Embryonic facial prominence (tissue), 1 donor: ENCODE results near the gene PIP5KL1.

Experiments
- DNase-seq: peaks from one replicate; pipeline ENCODE4 v3.0.0-alpha.2; 2016; ENCODE audit errors: extremely low spot score

The PIP5KL1 gene

GRCh38 chr9:127913682-127914081, 16.9 kb downstream of the PIP5KL1 start:
- no peak for DNase-seq

GRCh38 chr9:127912882-127913281, 17.7 kb downstream of the PIP5KL1 start:
- no peak for DNase-seq

- DNase-seq: no peak
Observed at GRCh38 chr9:127912296-127912695, 18.3 kb downstream of the PIP5KL1 start.

- DNase-seq: no peak
Observed at GRCh38 chr9:127910613-127911205, 19.9 kb downstream of the PIP5KL1 start.

- no peak for DNase-seq
Observed at GRCh38 chr9:127909839-127910273, 20.7 kb downstream of the PIP5KL1 start.

- no peak for DNase-seq
Observed at GRCh38 chr9:127908660-127908926, 22.0 kb downstream of the PIP5KL1 start.

GRCh38 chr9:127907867-127908659, 22.5 kb downstream of the PIP5KL1 start:
- no peak for DNase-seq

- DNase-seq: no peak
Observed at GRCh38 chr9:127905788-127906191, 24.8 kb downstream of the PIP5KL1 start.

GRCh38 chr9:127905004-127905728, 25.4 kb downstream of the PIP5KL1 start:
- no peak for DNase-seq

GRCh38 chr9:127904561-127905003, 26.0 kb downstream of the PIP5KL1 start:
- no peak for DNase-seq

GRCh38 chr9:127903557-127904475, 26.8 kb downstream of the PIP5KL1 start:
- DNase-seq: no peak

- no peak for DNase-seq
Observed at GRCh38 chr9:127899128-127899943, 31.2 kb downstream of the PIP5KL1 start, which contains the start of gene ST6GALNAC6. Gene ST6GALNAC6 (minus strand): TSS chr9:127899603. CDS start chr9:127897981, 1,622 bp downstream.

GRCh38 chr9:127898433-127899127, 32.0 kb downstream of the PIP5KL1 start:
- no peak for DNase-seq

GRCh38 chr9:127897193-127897692, 33.3 kb downstream of the PIP5KL1 start:
- DNase-seq: peak; percentile 47

- DNase-seq: no peak
Observed at GRCh38 chr9:127896395-127897192, 34.0 kb downstream of the PIP5KL1 start.

- no peak for DNase-seq
Observed at GRCh38 chr9:127895811-127896210, 34.8 kb downstream of the PIP5KL1 start.

GRCh38 chr9:127893392-127893791, 37.2 kb downstream of the PIP5KL1 start:
- no peak for DNase-seq

- DNase-seq: no peak
Observed at GRCh38 chr9:127892831-127893230, 37.7 kb downstream of the PIP5KL1 start.

GRCh38 chr9:127890053-127890452, 40.5 kb downstream of the PIP5KL1 start:
- DNase-seq: no peak
